Hepatocyte (in vitro differentiated cells): ENCODE data around the gene BIN1.

ENCODE experiments used
- CTCF ChIP-seq: fragments of 200-600 bp; sonication (generic); IDR thresholded peaks from 2 replicates; pipeline ENCODE4 v1.5.1; 2016; ENCODE audit warnings: antibody characterized with exemption, mild to moderate bottlenecking; ENCODE audit not compliant: poor library complexity
- EZH2 ChIP-seq: fragments of 200-600 bp; sonication (generic); IDR thresholded peaks from 2 replicates; pipeline ENCODE4 v1.6.1; 2016; ENCODE audit warnings: antibody characterized with exemption, mild to moderate bottlenecking, borderline replicate concordance
- EZH2phosphoT487 ChIP-seq: fragments of 200-600 bp; sonication (generic); IDR thresholded peaks from one replicate; pipeline ENCODE4 v1.6.1; 2018; ENCODE audit warnings: antibody characterized with exemption, mild to moderate bottlenecking, low read depth, moderate library complexity; ENCODE audit not compliant: unreplicated experiment, severe bottlenecking

- TF ChIP-seq CTCF (no peak), EZH2 (no peak), EZH2phosphoT487 (no peak)
Observed at GRCh38 chr2:127078028-127078427, 28.9 kb downstream of the BIN1 start.
